ENCODE measurements around the gene NHS.

Gene NHS

DNA sequence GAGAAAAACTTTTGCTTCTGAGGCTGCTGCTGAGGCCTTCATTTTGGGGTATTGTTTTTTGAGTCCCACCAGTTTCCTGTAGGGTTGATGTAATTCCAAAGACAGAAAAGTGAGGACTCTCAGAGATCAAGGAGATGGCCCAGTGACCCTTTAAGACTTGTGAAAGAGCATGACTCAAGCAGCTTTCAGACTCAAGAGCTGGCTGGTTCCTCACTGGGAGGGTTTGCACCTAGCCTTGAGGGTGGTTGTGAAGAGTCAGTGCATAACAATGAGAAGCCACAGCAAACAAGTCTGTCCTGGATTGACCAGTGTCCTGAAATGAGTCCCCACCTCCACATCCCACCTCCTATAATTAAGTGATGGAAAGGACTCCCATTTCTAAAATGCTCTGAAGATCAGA lies 89.2 kb downstream of the NHS start:
- no peaks in the 10 kb centered on the region for H4K20me1 ChIP-seq (ENCODE audit: insufficient read depth, low read length)
- ATAC-seq (ENCODE audit: insufficient read depth, low read depth) (no peak), DNase-seq (no peak)
- H2AFZ ChIP-seq (ENCODE audit: low read depth, low read length): no peak overlapping the region
- H3K27ac ChIP-seq (ENCODE audit: low read length): no peak overlapping the region
- no peaks in the 10 kb centered on the region for H3K27me3 ChIP-seq (ENCODE audit: insufficient read depth, low read length, poor library complexity)
- no peak overlapping the region for H3K4me2 ChIP-seq (ENCODE audit: insufficient read depth, low read length)
- no peaks in the 10 kb centered on the region for H3K9me3 ChIP-seq (ENCODE audit: insufficient read depth, low read length, severe bottlenecking)
- no peaks in the 10 kb centered on the region for H3K4me1 ChIP-seq (ENCODE audit: insufficient read depth, low read length)
- no peak for TF ChIP-seq EZH2 (IDR thresholded peaks at IDR 0.05; ENCODE audit: borderline replicate concordance, low read depth, low read length, severe bottlenecking)
- TF ChIP-seq, protein P1, sequence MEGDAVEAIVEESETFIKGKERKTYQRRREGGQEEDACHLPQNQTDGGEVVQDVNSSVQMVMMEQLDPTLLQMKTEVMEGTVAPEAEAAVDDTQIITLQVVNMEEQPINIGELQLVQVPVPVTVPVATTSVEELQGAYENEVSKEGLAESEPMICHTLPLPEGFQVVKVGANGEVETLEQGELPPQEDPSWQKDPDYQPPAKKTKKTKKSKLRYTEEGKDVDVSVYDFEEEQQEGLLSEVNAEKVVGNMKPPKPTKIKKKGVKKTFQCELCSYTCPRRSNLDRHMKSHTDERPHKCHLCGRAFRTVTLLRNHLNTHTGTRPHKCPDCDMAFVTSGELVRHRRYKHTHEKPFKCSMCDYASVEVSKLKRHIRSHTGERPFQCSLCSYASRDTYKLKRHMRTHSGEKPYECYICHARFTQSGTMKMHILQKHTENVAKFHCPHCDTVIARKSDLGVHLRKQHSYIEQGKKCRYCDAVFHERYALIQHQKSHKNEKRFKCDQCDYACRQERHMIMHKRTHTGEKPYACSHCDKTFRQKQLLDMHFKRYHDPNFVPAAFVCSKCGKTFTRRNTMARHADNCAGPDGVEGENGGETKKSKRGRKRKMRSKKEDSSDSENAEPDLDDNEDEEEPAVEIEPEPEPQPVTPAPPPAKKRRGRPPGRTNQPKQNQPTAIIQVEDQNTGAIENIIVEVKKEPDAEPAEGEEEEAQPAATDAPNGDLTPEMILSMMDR (IDR thresholded peaks at IDR 0.05; ENCODE audit: borderline replicate concordance, extremely low read depth, low read length, poor library complexity, severe bottlenecking): no peak
- no peaks in the 10 kb centered on the region for H3K79me2 ChIP-seq (ENCODE audit: insufficient read depth, low read length)
- H3K36me3 ChIP-seq (ENCODE audit: insufficient read depth, low read length): no peaks in the 10 kb centered on the region
- no peak overlapping the region for H3K4me3 ChIP-seq (ENCODE audit: low read depth in 1 of 2, low read length in 2 of 2)
- no peak overlapping the region for H3K9ac ChIP-seq (ENCODE audit: low read depth, low read length)

DNA sequence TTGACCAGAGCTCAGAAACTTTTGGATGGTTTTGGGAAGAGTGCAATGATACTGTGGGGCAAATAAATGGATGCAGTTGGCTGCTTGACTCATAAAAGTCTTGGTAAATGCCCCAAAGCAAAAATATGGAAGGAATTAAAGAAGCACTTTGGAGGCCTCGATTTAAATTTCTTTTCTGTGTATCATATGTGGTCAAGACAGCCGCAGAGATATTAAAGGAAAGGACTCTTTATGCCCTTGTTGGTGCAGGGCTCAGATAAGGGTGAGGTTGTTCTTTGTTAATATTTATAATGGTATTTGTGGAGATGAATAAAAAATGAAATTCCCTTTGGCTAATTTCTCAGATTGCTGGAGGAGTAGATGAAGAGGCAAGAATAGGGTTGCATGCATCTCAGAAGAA lies 90.2 kb downstream of the NHS start:
- no peaks in the 10 kb centered on the region for H3K9me3 ChIP-seq (ENCODE audit: insufficient read depth, low read length, severe bottlenecking)
- H2AFZ ChIP-seq (ENCODE audit: low read depth, low read length): no peak overlapping the region
- no peak overlapping the region for H3K4me3 ChIP-seq (ENCODE audit: low read depth in 1 of 2, low read length in 2 of 2)
- no peak for DNase-seq
- no peaks in the 10 kb centered on the region for H3K4me1 ChIP-seq (ENCODE audit: insufficient read depth, low read length)
- no peak overlapping the region for H3K4me2 ChIP-seq (ENCODE audit: insufficient read depth, low read length)
- no peaks in the 10 kb centered on the region for H3K36me3 ChIP-seq (ENCODE audit: insufficient read depth, low read length)
- no peaks in the 10 kb centered on the region for H4K20me1 ChIP-seq (ENCODE audit: insufficient read depth, low read length)
- H3K79me2 ChIP-seq (ENCODE audit: insufficient read depth, low read length): no peaks in the 10 kb centered on the region
- H3K9ac ChIP-seq (ENCODE audit: low read depth, low read length): no peak overlapping the region
- H3K27ac ChIP-seq (ENCODE audit: low read length): no peak overlapping the region
- TF ChIP-seq EZH2 (IDR thresholded peaks at IDR 0.05; ENCODE audit: borderline replicate concordance, low read depth, low read length, severe bottlenecking): no peak
- TF ChIP-seq, protein P1 (IDR thresholded peaks at IDR 0.05; ENCODE audit: borderline replicate concordance, extremely low read depth, low read length, poor library complexity, severe bottlenecking): no peak
- ATAC-seq (ENCODE audit: insufficient read depth, low read depth): no peak
- H3K27me3 ChIP-seq (ENCODE audit: insufficient read depth, low read length, poor library complexity): no peaks in the 10 kb centered on the region

DNA sequence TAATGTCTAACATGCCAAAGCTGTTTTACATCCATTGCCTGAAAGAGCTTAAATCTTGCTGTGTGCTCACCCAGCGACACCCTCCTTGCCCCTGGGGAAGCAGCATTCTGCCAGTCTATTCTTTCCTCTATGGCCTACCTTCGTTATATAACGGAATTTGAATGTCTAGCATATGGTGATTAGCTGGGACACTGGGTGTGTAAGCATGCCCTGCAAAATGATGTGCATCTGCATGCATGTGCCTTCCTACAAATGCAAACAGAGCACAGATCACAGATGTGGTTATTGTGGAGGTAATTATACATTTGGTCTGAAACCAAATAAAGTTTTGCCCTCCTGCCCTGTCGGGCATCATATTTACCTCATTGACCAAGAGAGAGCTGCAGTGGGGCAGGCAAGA lies 90.8 kb downstream of the NHS start:
- H3K9me3 ChIP-seq (ENCODE audit: insufficient read depth, low read length, severe bottlenecking): no peaks in the 10 kb centered on the region
- H3K4me2 ChIP-seq (ENCODE audit: insufficient read depth, low read length): no peak overlapping the region
- H3K4me1 ChIP-seq (ENCODE audit: insufficient read depth, low read length): no peaks in the 10 kb centered on the region
- no peaks in the 10 kb centered on the region for H4K20me1 ChIP-seq (ENCODE audit: insufficient read depth, low read length)
- H3K79me2 ChIP-seq (ENCODE audit: insufficient read depth, low read length): no peaks in the 10 kb centered on the region
- DNase-seq (no peak), ATAC-seq (ENCODE audit: insufficient read depth, low read depth) (no peak)
- no peak overlapping the region for H3K27ac ChIP-seq (ENCODE audit: low read length)
- H3K36me3 ChIP-seq (ENCODE audit: insufficient read depth, low read length): no peaks in the 10 kb centered on the region
- H2AFZ ChIP-seq (ENCODE audit: low read depth, low read length): no peak overlapping the region
- no peak overlapping the region for H3K4me3 ChIP-seq (ENCODE audit: low read depth in 1 of 2, low read length in 2 of 2)
- TF ChIP-seq EZH2 (IDR thresholded peaks at IDR 0.05; ENCODE audit: borderline replicate concordance, low read depth, low read length, severe bottlenecking): no peak
- TF ChIP-seq, protein P1 (IDR thresholded peaks at IDR 0.05; ENCODE audit: borderline replicate concordance, extremely low read depth, low read length, poor library complexity, severe bottlenecking): no peak
- no peak overlapping the region for H3K9ac ChIP-seq (ENCODE audit: low read depth, low read length)
- no peaks in the 10 kb centered on the region for H3K27me3 ChIP-seq (ENCODE audit: insufficient read depth, low read length, poor library complexity)

DNA sequence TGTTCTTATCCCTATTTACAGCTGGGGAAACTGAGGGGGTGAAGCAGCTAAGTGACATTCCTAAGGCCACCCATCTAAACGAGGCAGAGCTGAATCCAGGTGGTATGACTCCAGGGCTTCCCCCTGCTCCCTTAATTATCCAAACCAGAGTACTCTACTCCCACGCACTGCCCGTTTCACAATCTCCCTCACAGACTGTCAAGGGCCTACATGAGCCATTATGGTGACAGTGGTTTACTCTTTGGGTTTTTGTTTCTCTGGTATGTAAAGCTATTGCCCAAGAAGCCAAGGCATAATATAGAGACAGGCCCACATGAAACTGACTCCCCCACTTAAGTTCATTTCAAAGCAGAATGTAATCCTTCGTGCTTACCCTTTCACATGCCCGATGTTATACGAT lies 95.1 kb downstream of the NHS start:
- H3K36me3 ChIP-seq (ENCODE audit: insufficient read depth, low read length): no peaks in the 10 kb centered on the region
- TF ChIP-seq EZH2 (IDR thresholded peaks at IDR 0.05; ENCODE audit: borderline replicate concordance, low read depth, low read length, severe bottlenecking): no peak
- TF ChIP-seq, protein P1 (IDR thresholded peaks at IDR 0.05; ENCODE audit: borderline replicate concordance, extremely low read depth, low read length, poor library complexity, severe bottlenecking): no peak
- H3K4me3 ChIP-seq (ENCODE audit: low read depth in 1 of 2, low read length in 2 of 2): no peak overlapping the region
- H3K27me3 ChIP-seq (ENCODE audit: insufficient read depth, low read length, poor library complexity): no peaks in the 10 kb centered on the region
- ATAC-seq (ENCODE audit: insufficient read depth, low read depth) (no peak), DNase-seq (no peak)
- no peak overlapping the region for H3K4me2 ChIP-seq (ENCODE audit: insufficient read depth, low read length)
- no peaks in the 10 kb centered on the region for H4K20me1 ChIP-seq (ENCODE audit: insufficient read depth, low read length)
- H3K9ac ChIP-seq (ENCODE audit: low read depth, low read length): no peak overlapping the region
- H3K27ac ChIP-seq (ENCODE audit: low read length): no peak overlapping the region
- no peaks in the 10 kb centered on the region for H3K4me1 ChIP-seq (ENCODE audit: insufficient read depth, low read length)
- H3K9me3 ChIP-seq (ENCODE audit: insufficient read depth, low read length, severe bottlenecking): no peaks in the 10 kb centered on the region
- H2AFZ ChIP-seq (ENCODE audit: low read depth, low read length): no peak overlapping the region
- H3K79me2 ChIP-seq (ENCODE audit: insufficient read depth, low read length): no peaks in the 10 kb centered on the region
